COLO668 (cell line): ENCODE results near the gene PAPPA2.
"Not testable (repeated sequence)": the region's sequence is repeated elsewhere in the genome, so short reads cannot be mapped to it uniquely, and the experiment has no call there.

Experiments
- DNase-seq: peaks from one replicate; lab custom pipeline; 2025; ENCODE audit not compliant: unreplicated experiment; lab: John Stamatoyannopoulos, UW

The PAPPA2 gene

DNA sequence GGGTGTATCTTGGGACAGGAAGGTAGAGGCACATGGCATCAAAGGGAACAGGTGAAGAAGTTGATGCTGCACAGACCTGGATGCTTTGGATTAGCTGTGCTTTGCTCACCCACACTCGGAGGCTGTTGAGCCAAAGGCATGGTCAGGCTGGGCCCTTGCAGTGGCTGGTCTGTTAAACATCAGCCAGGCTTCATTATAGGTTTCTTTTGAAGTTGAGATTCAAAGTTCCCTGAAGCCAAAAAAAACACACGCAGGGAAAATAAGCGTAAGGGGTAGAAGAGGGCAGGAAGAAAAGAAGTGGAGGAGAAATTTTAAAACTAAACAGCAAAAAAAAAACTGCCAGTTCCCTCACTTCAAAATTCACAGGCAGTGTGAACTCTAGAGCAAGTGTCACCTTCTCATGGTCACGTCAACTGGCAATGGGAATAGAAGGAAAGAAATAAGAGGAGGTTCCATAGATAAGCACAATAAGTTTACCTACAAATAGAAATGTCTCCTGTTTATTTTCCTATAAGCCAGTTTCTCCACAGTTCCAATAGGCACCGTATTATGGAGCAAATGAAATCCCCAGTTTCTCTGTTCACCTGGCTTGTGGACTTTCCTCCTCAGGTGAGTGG is 139.5 kb downstream of the PAPPA2 start:
- DNase-seq = no peak

- no peak for DNase-seq
Measured at GRCh38 chr1:176603696-176604095, 140.7 kb downstream of the PAPPA2 start.

DNA sequence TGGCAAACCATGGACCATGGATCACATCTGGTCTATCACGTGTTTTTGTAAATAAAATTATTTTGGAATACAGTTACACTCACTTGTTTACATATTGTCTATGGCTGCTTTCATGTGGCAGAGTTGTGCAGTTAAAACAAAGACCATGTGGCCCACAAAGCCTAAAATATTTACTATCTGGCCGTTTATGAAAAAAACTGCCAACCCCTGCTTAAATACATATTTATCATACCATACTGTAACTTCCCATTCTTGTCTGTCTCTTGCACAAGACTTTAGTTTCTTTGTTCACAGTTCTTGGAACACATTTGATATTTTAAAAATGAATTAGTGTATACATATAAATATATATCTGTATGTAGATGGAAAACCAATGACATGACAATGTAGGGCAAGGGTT is 141.5 kb downstream of the PAPPA2 start:
- DNase-seq = no peak

DNA sequence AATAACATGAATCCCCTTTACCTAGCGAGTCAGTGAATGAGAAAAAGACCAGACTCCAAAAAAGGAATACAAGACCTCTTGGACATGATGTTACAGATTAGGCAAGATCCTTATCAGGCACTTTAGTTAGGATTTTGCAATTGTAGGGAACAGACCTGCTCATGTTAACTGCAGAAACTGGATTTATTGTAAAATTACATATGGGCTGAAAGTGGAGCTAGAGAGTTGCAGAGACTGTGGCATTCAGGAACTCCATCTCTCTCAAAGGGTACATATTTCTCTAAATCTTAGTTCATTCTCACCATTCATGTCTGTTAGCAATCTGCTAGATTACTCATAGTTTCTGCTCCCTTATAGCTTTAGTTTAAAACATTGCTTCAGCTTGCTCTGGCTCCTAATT is 142.2 kb downstream of the PAPPA2 start:
- no peak for DNase-seq

- DNase-seq = no peak
Measured at GRCh38 chr1:176609556-176610408, 146.8 kb downstream of the PAPPA2 start.

DNA sequence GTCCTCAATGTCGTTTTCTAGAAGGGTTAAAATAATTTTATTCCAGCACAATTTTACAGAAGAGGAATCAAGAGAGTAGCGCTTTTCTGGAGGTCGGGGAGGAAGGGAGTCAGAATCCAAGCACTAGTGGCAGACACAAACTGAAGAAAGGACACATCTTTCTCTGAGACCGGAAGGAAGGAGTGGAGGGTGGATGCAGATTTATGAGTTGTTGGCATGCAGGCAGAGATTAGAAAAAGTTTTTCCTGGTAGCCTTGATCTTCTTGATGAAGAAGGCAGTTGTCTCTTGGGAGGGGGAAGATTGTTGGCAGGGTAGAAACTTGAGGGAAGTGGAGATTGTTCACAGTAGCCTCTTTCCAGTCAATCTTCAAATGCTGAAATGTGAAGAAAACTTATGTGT is 149.8 kb downstream of the PAPPA2 start:
- DNase-seq = no peak

DNA sequence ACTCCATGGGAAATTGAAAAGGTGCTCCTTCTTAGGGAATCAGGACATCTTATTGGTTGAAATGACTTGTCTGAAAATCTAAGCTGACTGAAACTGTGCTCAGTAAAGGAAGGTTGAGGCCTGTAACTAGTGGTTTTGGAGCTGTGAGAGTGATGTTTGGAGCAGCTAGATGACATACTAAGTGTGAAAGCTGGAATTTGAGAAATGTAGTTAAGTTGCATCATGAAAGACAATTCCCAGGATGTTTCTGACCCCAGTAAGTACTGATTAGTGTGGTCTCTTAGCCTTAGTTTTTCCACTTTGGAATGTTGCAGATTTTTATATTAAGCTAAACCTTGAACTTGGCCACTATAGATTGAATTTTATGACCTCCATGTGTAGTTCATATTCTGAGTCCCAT is 154.9 kb downstream of the PAPPA2 start:
- DNase-seq = no peak

GRCh38 chr1:176619261-176619660 is 156.3 kb downstream of the PAPPA2 start:
- DNase-seq = no peak

GRCh38 chr1:176625365-176625764 is 162.4 kb downstream of the PAPPA2 start:
- DNase-seq = no peak

DNA sequence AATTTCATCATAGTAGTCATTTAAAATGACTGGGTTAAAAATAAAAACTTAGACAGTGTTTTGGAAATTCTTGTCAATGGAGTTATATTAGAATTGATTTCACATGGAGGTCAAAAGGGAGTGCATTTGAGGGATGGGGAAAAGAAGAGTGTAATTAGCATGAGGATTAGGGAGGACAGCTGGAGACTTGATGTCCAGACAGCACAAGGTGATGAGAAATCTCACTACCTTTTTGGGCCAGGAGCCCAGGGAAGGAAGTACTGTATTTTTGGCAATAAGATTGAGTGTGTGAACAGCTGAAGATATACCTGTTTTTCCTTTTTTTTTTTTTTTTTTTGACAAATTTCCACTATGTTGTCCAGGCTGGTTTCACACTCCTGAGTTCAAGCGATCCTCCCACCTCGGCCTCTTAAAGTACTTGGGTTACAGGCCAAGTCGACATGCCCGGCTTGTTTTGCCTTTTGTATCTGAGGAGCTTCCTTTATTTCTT is 163.6 kb downstream of the PAPPA2 start:
- DNase-seq = no peak

DNA sequence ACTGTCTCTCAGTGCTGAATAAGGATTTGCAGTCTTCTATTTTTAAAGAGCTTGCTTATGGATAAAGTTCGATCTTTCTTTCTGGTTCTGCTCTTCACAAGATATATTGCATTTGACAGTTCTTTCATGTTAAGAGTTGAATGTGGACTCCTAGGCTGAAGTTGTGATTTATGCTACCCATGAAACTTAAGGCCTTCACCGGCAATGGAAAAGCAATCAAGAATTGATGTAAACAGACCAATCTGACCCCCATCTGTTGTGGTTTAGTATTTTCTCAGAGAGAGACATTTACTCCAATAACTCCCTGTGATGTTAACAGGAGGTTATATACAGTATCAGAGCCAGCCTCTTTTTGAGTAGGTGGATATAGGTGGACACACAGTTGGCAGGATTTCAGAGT is 165.8 kb downstream of the PAPPA2 start:
- no peak for DNase-seq

DNA sequence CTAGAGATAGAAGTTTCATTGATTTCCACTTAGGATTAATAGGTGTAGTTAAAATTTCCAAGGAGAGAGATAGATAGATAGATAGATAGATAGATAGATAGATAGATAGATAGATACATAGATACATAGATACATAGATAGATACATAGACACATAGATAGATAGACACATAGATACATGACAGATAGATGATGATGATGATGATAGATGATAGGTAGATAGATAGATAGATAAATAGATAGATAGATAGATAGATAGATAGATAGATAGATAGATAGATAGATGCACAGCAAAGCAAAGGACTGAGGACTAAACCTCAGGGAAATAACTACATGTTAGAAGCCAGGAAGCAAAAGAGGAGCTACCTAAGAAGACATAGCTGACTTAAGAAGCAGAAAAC is 171.8 kb downstream of the PAPPA2 start:
- not testable (repeated sequence) for DNase-seq

DNA sequence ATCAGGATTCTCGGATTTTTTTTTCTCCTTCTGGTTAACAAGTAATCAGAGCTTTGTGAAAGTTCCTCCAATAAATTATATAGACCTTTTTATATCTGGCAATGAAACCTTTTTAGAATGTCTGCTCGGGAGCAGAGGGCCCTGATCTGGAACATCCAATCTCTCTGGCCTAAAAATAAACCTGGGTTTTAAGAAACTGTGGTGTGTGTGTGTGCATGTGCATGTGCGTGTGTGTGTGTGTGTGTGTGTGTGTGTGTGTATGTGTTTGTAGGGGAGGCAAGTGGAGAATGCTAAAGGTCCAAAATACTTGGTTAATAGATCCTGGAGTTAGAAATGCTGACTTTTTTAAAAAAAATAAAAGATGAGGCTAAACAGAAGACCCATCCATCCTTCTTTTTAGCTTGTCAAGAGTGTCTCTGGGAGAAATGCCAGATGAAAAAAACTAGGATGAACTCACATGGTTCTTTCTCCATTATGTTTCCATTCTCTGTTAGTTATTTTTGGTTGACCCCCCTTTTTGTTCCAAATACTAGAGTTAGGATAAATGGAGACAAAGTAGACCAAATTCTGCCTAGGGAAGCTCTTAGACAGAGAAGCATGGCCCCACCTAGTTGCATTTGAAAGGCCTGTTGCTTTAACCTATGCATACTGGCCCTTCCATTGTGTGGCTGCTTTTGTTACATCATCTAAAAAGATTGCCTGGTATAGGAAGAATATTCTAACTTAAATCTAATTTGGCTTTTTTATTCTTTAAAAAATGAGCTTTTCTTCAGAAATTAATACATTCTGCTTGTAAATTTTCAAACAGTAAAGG is 175.9 kb downstream of the PAPPA2 start:
- DNase-seq = no peak

- peak; percentile 36 for DNase-seq
Measured at GRCh38 chr1:176643536-176643935, 180.6 kb downstream of the PAPPA2 start.

DNA sequence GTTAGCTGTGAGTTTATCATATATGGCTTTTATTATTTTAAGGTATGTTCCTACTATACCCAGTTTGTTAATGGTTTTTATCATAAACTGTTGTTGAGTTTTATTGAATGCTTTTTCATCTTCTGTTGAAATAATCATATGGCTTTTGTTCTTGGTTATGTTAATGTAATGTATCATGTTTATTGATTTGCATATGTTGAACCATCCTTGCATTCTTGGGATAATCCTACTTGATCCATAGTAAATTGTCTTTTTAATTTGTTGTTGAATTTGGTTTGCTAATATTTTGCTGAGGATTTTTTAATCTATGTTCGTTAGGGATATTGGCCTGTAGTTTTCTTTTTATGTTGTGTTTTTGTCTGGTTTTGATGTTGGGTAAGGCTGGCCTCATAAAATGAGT is 185.6 kb downstream of the PAPPA2 start:
- DNase-seq = no peak

GRCh38 chr1:176656257-176656995 is 193.5 kb downstream of the PAPPA2 start:
- DNase-seq = no peak

DNA sequence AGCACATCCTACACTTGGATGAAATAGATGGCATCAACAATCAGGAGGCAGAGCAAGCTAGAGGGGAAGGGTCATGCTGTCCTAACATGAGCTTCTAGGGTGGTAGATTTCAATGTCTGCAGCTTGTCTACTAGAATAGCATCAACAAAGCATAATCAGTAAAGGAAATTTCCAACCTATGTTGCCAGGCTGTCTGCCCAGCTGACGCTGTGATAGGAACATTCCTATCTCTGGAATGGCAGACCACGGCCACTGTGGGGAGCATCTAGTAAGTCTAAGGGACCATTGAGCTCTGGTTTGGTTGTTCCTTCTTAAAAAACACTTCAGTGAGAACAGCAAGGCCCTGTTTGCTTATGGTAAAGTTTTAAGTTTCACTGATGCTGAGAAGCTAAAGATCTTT is 206.8 kb downstream of the PAPPA2 start:
- no peak for DNase-seq

- no peak for DNase-seq
Measured at GRCh38 chr1:176670853-176671252, 207.9 kb downstream of the PAPPA2 start.

- DNase-seq = no peak
Measured at GRCh38 chr1:176682830-176683535, 220.0 kb downstream of the PAPPA2 start.
